H1 (cell line): ENCODE measurements around the gene ZNF615. TPM values are rescaled to one million over a fixed set of nuclear protein-coding genes. Genes with fewer than 3 reads are reported as not detected.

Experiments
- polyA plus RNA-seq, 7 experiments: library from polyadenylated mRNA; depleted of rRNA in 3 of 7; stranded (reverse) in 5 of 7; unstranded in 2 of 7; fragments of >200 nt in 5 of 7; fragments of 200-250 nt in 2 of 7; gene quantifications; 1 replicate in 5 of 7; 2 replicates in 1 of 7; 4 replicates in 1 of 7; pipeline versions ENCODE4 v1.2.1 to v1.2.3, GENCODE V29; 2011 to 2013; ENCODE audit warnings: missing spikeins in 2 of 7, mixed read lengths in 2 of 7
- total RNA-seq: library from RNA; stranded (reverse); fragmentation: NEBNext Ultra II Directional; extraction: Animal tissue kit (Norgen Biotek cat#: 25700); gene quantifications from 2 replicates; pipeline ENCODE4 v1.2.1, GENCODE V29; 2021

The ZNF615 gene
- total and polyA plus RNA-seq, 2 of the 8 experiments (the other 6 are each of a cell fraction or from before 2014, with no cell fraction given): 2.8 to 7.5 TPM

Other genes starting within 250 kb of the ZNF615 start
- not detected in 2 replicates for gene FPR2, start 247.0 kb downstream of the ZNF615 start, total RNA-seq
- 0.05 and 0.17 TPM in 2 replicates for gene FPR2, start 247.0 kb downstream of the ZNF615 start, polyA plus RNA-seq (2011; rRNA removed)
- gene FPR3, start 213.1 kb downstream of the ZNF615 start, total RNA-seq: not detected in 2 replicates
- not detected in 2 replicates for gene FPR3, start 213.1 kb downstream of the ZNF615 start, polyA plus RNA-seq (2011; rRNA removed)
- 14.9 and 19.3 TPM in 2 replicates for gene ZNF577, start 120.3 kb downstream of the ZNF615 start, total RNA-seq
- 11.5 and 13.8 TPM in 2 replicates for gene ZNF577, start 120.3 kb downstream of the ZNF615 start, polyA plus RNA-seq (2011; rRNA removed)
- gene ZNF649, start 103.2 kb downstream of the ZNF615 start, total RNA-seq: 44.0 and 51.7 TPM in 2 replicates
- 13.3 and 24.7 TPM in 2 replicates for gene ZNF649, start 103.2 kb downstream of the ZNF615 start, polyA plus RNA-seq (2011; rRNA removed)
- gene ZNF613, start 80.7 kb downstream of the ZNF615 start, total RNA-seq: 7.5 and 14.2 TPM in 2 replicates
- gene ZNF613, start 80.7 kb downstream of the ZNF615 start, polyA plus RNA-seq (2011; rRNA removed): 3.8 and 4.7 TPM in 2 replicates
- 5.3 and 6.2 TPM in 2 replicates for gene ZNF350, start 21.4 kb downstream of the ZNF615 start, total RNA-seq
- gene ZNF350, start 21.4 kb downstream of the ZNF615 start, polyA plus RNA-seq (2011; rRNA removed): 1.7 and 1.8 TPM in 2 replicates
- 18.2 and 18.7 TPM in 2 replicates for gene ZNF614, start 20.2 kb upstream of the ZNF615 start, total RNA-seq
- gene ZNF614, start 20.2 kb upstream of the ZNF615 start, polyA plus RNA-seq (2011; rRNA removed): 3.3 and 4.7 TPM in 2 replicates
- gene ZNF432, start 40.6 kb upstream of the ZNF615 start, total RNA-seq: 7.1 and 8.3 TPM in 2 replicates
- 1.8 and 2.0 TPM in 2 replicates for gene ZNF432, start 40.6 kb upstream of the ZNF615 start, polyA plus RNA-seq (2011; rRNA removed)
- 17.4 and 17.9 TPM in 2 replicates for gene ZNF841, start 87.6 kb upstream of the ZNF615 start, total RNA-seq
- gene ZNF841, start 87.6 kb upstream of the ZNF615 start, polyA plus RNA-seq (2011; rRNA removed): 4.1 and 5.1 TPM in 2 replicates
- gene ZNF616, start 131.7 kb upstream of the ZNF615 start, total RNA-seq: 40.2 and 40.5 TPM in 2 replicates
- 3.5 and 5.7 TPM in 2 replicates for gene ZNF616, start 131.7 kb upstream of the ZNF615 start, polyA plus RNA-seq (2011; rRNA removed)
- gene ZNF836, start 163.4 kb upstream of the ZNF615 start, total RNA-seq: 27.2 and 31.9 TPM in 2 replicates
- 5.6 and 6.8 TPM in 2 replicates for gene ZNF836, start 163.4 kb upstream of the ZNF615 start, polyA plus RNA-seq (2011; rRNA removed)
- 378 and 382 TPM in 2 replicates for gene PPP2R1A, start 181.8 kb upstream of the ZNF615 start, total RNA-seq
- gene PPP2R1A, start 181.8 kb upstream of the ZNF615 start, polyA plus RNA-seq (2011; rRNA removed): 380 and 428 TPM in 2 replicates